GM18873 (cell line): Measurements from ENCODE around the gene MYH3.
A peak's percentile ranks its signal among the peaks of the same experiment; 100 is the strongest.

Experiments used
- ATAC-seq: cut with Tn5 transposase; IDR thresholded peaks from one replicate; pipeline ENCODE4 v1.9.1; 2021; ENCODE audit warnings: mild to moderate bottlenecking, moderate library complexity, moderate number of reproducible peaks; ENCODE audit not compliant: unreplicated experiment, low FRiP score

MYH3 gene

DNA sequence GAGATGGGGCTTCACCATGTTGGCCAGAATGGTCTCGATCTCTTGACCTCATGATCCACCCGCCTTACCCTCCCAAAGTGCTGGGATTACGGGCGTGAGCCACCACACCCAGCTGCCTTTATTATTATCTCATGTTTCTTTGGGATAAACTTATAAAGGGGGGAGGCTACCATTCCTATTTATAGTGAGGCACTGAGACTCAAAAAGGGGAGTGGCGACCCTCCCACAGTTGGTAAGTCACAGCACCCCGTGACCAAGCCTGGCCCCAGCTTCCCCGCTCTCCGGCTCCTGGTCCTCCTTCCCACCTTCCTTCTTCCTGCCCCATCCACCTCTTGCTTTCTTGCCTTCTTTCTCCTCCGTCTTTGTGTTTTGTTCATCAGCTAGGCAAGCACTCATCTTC lies 5.2 kb downstream of the MYH3 start:
- ATAC-seq, result no peak

DNA sequence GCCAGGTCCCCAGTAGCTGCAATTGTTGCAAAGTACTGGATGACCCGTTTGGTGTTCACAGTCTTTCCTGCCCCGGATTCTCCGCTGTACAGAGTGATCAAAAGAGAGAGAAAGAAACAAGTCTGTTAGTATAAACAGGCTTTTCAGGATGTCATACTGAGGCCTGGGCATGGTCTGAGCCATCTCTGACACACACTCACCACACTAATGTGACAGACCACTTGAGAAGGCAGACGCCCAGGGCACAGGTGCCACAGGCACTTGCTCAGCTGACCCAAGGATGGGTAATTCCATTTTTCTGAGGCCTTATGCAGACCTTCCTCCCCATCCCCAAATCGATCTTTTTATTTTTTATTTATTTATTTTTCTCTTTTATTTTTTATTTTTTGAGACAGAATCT lies 7.5 kb downstream of the MYH3 start:
- no peak for ATAC-seq

DNA sequence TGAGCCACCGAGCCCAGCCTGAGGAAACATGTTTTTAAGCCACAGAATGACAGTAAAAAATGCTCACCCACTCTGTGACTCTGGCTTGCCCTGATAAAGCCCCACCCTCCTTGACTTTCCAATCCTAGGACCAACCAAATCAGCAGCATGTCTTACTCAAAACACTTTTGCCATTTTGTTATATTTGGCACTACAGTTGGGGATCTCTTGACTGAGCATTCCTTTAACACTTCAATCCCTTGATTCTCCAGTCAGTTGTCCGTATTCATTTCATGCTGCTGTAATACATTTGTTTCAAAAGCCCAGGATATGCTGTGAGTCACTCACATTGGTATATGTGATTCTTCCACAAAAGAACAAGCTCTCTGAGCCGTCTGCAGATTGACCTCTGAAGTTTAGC lies 8.2 kb downstream of the MYH3 start:
- ATAC-seq, result no peak

DNA sequence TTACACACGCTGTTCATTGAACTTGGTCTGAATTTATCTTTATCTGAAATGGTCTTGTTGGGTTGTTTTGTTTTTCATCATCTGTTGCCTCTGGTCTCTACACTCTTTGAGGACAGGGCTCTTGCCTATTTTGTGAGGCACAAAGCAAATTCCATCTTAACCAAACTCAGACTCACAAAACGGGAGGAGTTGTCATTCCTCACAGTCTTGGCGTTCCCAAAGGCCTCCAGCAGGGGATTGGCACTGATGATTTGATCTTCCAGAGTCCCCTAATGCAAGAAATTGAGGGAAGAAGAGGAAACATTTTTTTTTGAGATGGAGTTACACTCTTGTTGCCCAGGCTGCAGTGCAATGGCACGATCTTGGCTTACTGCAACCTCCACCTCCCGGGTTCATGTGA lies 8.7 kb downstream of the MYH3 start:
- ATAC-seq, result no peak

DNA sequence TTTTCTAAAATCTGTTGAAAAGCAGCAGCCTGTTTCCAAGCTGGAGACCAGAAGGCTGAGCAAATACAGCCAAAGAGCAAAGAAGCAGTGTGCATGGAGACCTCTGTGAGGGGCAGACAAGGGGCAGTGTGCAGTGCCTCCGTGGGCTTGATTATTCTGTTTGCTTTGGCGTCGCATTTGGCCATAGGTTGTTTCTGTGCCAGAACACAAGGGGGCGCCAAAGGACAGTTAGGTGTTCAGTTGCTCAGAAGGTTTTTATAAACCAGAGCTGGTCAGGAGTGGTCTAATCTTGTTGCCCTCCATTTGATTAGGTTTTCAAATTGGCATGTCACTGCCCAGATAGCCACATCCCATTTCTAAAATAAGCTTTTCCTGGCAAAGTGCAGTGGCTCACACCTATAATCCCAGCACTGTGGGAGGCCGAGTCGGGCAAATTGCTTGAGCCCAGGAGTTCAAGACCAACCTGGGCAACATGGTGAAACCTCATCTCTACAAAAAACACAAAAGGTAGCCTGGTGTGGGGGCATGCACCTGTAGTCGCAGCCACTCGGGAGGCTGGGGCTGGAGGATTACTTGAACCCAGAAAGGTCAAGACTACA lies 10.6 kb downstream of the MYH3 start:
- no peak for ATAC-seq

DNA sequence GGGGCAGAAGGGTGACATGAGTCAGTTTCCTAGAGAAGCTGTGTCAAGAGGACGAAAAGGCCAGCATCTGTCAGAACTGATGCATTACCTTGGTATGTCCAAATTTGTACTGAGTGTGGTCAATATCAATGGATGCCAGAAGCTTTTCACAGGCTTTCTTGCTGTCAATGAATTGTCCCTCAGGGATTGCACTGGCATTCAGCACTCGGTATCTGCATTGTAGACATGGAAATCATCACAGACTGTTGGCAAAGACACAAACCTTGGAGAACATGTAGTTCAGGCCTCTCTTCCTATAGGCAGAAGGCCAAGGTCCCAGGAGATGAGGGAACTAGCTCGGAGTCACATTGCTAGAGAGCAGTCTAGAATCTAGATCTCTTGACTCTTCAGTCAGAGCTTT lies 16.6 kb downstream of the MYH3 start:
- ATAC-seq, result no peak

DNA sequence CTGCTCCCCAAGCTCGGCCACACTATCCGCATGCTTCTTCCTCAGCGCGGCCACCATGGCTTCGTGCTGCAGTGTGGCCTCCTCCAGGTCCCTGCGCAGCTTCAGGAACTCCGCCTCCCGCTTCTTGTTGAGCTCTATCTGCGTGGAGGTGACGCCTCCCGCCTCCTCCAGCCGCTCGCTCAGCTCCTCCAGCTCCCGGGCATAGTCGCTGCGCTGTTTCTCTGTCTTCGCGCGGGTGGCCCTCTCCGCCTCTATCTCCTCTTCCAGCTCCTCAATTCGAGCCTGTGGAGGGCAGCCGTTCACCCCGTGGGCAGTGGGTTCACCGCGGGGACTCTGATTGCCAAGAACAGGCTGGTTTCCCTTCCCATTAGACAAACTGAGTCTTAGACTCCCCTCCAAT lies 19.0 kb downstream of the MYH3 start:
- no peak for ATAC-seq

DNA sequence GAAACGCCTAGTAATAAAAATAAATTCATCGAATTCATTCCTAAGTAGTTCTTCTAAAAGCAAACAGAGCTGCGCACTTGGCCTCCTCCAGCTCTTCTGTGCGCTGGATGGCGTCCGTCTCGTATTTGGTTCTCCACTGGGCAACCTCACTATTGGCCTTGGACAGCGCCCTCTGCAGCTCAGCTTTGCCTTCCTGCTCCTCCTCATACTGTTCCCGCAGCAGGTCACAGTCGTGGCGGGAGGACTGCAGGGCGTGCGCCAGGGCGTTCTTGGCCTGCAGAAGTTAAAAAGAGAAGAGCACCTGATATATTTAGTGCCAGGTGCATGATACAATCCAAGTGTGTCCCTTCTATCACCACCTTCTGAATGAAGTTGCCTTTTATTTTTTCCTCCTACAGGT lies 21.8 kb downstream of the MYH3 start:
- ATAC-seq, result no peak

DNA sequence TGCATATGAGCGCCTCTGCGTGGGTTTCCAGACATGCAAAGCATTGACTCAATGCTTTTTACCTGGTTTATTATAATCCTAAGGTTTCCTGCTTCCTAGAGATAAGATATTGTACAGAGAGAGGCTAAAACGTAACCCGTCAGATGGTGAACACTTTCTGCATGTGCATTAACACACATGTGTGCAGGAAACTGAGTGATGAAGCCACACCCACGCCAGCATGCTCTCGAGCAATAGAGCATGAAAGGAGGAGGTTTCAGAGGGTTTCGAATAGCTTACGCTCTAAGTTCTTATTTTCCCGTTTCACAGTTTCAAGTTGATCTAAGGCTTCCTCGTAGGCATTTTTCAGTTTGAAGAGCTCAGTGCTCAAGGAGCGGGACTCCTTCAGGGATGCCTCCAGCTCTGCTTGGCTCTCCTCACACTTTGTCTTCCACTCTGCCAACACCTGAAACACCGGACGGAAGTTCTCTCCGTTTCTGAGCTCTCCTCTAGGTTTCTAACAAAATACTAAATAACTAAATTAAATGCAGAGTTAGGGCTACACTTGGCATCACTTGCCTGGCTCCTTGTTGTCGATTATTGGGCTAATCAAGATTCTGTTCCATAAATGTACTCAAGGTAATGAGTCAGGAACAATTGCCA lies 23.2 kb downstream of the MYH3 start:
- peak; percentile 93 for ATAC-seq

DNA sequence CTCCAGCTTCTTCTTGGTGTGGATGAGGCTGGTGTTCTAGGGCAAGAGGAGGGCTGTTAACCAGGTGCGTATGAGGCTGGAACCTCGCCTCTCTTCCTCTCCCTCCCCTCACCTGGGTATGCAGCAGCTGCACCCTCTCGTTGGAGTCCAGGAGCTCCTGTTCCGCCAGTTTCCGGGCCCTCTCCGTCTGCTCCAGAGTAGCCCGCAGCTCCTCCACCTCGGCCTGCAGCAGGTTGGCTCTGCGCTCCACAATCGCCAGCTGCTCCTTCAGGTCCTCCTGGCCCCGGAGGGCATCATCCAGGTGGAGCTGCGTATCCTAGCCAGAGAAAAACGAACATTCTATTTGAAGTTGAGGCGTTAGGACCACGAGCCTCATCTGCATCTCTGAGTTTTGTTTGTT lies 25.4 kb downstream of the MYH3 start:
- ATAC-seq, result no peak

DNA sequence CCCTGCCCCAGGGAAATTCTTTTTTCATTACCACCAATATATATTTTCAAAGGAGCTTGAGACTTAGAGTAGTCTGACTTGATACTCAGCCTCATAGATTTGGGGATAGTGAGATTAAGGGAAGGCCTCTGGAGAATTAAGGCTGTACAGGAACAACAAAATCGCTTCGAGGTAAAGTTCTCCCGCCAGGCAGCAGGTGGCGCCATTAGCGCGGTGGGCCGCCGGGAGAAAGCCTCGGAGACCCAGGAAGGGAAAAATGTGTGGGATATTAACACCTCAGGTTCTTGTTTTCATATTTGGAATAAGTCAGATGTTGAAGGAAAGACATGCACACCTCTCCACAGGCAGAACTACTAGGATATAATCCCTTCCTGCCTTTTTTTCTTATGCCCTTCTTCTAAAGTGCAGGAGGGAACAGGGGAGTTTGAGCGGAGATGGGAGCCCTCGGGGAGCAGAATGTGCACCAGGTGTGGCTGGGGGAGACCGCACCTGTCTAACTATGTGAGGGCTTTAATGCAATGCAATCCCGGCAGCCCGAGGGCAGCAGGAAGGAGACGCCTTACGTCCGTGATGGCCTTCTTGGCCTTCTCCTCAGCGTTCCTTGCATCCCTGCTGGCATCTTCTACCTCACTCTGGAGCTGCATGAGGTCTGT lies 25.9 kb downstream of the MYH3 start:
- ATAC-seq, result no peak

DNA sequence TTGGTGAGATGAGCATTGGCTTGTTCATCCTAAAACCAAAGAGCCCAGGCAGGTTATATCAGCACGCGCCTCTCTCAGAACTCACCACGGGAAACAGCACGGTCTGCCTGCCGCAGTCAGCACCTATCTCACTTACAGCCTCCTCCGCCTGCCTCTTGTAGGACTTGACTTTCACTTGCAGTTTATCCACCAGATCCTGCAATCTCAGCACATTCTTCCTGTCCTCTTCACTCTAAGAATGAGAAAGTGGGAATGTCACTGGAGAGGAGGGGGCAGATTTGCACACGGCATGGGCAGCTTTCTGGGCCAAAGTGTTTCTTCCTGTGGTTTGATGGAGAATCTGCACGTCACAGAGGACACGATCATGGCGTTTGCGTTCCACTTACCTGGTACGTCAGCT lies 27.4 kb downstream of the MYH3 start:
- no peak for ATAC-seq

DNA sequence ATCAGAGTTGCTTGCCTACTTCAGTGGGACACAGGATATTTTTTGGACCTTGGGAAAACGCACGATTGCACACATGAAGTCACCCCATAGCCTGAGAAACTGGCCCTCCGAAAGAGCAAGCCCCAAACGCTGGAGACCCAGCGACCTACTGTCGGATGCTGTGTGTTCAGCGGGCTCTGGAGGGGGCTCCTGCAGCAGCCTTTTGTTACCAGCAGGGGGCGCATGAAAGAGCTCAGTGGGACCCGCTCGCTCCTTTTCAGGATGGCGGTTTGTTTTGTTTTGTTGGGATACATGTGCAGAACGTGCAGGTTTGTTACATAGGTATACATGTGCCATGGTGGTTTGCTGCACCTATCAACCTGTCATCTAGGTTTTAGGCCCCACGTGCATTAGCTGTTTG lies 28.4 kb downstream of the MYH3 start:
- no peak for ATAC-seq

DNA sequence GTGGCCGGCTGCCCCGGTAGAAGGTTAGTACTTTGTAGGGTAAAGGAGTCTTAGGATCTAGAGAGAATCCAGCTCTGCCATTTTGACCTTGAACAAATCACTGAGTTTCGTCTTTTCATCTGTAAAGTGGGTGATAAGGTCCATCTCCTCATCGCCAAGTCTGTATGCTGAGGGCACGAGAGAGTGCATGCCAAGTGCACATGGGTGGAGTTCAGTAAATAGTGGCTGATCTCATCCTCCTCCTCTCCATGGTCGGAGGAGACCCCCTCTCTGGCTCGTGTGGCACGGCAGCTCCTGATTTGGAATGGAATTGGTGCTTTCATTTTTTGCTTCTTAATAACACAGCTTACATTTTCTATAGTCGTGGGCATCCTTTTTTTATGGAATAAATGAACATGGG lies 30.7 kb downstream of the MYH3 start:
- ATAC-seq, result no peak

DNA sequence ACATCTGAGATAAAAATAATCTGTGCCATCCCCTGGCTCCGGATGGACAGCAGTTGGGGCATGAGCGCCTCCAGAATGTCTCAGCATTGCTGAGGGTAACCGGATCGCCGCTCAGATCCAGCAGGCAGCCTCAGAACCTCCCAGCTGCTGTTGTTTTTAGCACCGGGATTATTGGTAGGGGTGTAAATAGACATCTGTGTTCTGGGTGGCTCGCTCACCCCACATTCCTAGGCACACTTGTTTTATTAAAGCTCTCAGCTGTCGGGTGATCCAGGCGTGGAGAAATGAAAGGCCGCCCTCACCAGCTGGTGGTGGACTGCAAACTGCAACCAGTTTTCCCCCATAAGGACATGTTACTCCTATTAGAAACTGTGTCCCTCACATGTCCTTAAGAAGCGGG lies 32.1 kb downstream of the MYH3 start:
- no peak for ATAC-seq

DNA sequence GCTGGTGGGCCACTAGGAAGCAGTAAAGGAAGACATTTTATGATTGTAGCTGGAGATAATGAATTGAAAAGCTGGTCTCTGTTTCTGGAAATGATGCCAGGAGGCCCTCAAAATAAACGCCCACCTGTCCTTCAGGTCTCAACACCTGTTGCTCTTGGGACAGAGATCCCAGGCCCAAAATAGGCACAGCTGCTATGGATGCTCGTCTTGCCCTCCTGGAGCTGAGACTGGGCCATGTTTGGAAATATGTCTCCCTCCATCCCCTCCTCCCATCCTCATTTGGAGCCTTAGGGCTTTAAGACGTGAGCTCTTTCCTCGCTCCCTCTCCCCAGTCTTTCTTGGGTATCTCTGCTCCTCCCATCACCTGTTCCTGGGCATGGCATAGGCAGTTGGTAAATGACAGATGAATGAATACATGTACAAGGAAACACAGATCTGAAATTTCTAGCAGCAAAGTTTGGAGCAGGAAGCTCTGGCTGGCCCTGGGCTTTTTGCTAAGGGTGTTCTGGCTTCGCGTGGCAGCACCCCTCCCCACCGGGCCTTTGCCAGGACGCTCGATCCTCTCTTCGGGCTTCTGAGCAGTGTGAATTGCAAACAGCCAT lies 33.3 kb downstream of the MYH3 start:
- ATAC-seq, result no peak

DNA sequence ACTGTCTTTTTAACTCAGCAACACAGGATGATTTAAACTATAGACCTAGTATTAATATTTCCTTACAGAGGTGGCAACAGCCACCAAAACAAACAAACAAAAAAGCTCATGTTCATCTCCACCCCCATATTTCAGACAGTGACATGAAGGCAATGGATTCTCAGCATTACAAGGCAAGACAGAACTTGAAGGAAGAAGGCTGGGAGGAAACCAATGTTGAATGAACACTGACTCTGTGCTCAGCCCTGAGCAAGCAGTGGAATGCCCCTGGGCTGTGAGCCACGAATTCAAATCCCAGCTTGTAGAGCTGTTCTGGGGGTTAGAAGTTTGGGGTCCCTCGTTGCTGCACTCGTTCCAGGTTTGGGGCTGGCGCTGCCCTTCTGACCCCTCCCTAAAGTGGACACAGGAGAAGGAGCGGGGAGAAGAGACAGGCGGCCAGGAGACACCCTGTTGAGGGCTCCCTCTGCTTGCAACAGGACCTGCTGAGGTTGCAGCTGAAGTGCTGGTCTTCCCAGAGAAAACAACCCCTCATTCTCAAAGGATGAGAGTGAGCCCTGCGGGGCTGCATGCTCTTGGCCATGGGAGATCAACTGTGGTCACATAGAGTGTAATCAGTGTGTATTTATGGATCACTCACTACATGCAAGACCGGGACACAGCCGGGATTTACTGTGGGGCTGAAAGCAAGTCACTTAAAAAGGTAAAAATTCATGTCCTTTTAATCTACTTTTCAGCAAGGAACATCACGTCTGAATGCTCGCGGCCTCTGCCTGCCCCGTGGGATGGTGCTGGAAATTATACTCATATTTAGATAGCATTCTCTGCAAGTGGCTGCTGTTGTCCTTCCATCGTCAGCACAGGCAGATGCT lies 34.3 kb downstream of the MYH3 start:
- no peak for ATAC-seq

DNA sequence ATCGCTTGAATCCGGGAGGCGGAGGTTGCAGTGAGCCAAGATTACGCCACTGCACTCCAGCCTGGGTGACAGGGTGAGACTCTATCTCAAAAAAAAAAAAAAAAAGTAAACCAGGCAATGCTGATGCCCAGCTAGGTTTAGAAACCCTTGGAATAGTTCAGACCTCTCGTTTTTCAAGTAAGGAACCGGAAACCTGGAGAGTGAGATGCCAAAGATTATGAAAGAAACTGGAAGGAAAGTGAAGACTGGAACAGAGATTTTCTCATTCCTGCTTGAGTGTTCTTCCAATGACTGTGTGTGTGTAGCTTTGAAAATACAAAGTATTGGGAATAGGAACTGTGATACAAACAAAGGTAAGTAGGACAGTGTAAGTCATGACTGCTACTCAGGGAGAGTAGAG lies 35.7 kb downstream of the MYH3 start:
- no peak for ATAC-seq

DNA sequence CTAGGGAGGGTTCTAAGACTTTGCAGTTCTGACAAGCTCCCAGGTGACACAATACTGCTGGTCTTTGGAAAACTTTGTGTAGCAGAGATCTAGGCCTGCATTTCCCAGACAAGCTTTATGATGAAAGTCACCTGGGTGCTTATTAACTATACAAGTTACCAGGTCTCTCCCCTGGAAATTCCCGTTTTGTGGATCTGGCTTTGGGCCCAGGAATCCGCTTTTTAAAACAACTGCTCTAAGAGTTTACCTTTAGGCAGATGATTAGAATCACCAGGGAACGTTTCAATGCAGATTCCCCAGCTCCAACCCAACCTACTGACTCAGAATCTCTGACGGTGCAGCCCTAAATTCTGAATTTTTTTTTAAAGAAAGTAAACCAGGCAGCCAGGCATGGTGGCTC lies 36.3 kb downstream of the MYH3 start:
- no peak for ATAC-seq

DNA sequence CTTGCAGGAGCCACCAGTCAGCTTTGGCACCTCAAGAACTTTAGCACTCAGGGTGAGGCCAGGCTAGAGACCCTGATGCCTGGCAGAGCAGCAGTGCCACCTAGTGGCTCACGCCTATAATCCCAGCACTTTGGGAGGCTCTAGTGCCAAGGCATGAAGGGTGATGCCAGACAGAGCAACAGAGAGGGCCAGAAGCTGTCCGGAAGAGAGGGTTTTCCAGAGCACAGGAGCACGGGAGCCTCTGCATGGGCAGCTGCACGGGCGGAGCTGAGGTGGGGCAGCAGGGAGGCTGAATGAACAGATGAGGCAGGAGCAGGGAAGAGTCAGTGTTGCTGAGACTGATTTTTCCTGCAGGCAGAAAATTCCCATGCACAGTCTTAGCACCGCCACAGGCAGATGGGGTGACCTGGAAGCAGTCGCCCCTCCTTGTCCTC lies 38.9 kb downstream of the MYH3 start:
- ATAC-seq, result peak; percentile 63

DNA sequence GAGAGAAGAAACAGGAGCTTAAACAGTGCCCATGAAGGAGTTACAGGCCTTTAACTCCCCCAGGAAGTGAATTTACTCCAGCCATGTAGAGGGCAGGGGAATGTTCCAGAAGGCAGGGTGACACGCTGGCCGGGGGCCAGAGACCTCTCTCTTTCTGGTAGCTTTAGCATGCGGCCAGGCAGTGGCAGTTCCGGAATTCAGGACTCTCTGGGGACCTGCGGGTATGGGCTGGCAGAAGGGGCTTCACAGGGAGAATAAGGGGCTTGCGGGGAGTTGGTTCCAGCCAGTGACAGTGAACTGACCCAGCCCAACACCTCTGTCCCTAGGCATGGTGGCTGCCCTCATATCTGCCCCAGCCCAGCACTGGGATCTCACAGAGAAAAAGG lies 40.0 kb downstream of the MYH3 start:
- no peak for ATAC-seq
